Uterine smooth muscle cell (primary cell): ENCODE measurements around the gene ACP6. TPM values are rescaled to one million over a fixed set of nuclear protein-coding genes. Genes with fewer than 3 reads are reported as not detected.

Experiments
- total RNA-seq: library from RNA; depleted of rRNA; stranded (reverse); fragments of >200 nt; gene quantifications from 2 replicates; pipeline ENCODE4 v1.2.3, GENCODE V29; 2014

The ACP6 gene
- total RNA-seq, result 3.4 and 6.4 TPM in 2 replicates

GRCh38 chr1:147670319-147671001 is at the start of gene ACP6:
Gene ACP6, minus strand, starts transcription at chr1:147670524. Its CDS starts 476 bp downstream, at chr1:147670048.

Other genes starting within 250 kb of the ACP6 start
- 3.1 and 3.9 TPM in 2 replicates for gene BCL9, start 129.0 kb downstream of the ACP6 start, total RNA-seq
- gene GJA5, start 90.1 kb upstream of the ACP6 start, total RNA-seq, result 0.44 and 0.50 TPM in 2 replicates
- not detected in 2 replicates for gene GJA8, start 232.3 kb upstream of the ACP6 start, total RNA-seq